ENCODE data around the gene DSCAML1.

DNA sequence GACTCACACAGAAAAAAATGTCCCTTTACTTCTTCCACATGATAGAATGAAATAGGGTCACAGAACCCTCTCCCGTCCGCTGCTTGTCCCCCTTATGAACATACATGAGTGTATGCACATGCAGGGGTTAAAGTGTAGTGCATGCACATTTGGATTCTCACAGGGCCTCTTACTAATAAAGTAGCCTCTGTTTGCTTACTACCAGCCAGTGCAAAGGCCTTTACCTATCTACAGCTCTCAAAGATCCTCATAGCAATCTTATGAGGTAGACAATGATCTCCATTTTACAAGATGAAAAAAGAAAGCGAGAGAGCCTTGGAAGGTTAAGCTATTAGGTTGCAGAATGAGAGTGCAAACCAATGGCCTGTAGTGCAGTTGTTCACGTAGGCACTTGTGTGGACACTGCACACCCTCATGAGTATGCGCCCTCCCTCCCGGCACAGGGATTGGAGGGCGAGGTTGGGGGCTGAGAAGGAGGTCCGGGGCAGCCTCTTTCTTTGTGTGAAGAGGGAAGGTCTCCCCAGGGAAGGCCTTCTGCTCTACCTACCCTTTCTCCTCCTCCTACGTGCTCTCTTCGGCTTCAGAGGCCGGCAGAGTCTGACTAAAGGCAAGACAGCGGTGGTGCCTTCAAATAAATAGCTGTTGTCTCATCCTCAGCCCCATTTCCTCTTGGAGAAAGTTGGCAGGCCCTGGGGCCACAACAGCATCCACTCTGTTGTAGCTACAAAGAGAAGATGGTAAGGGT is 378.1 kb downstream of the DSCAML1 start:
- TF ChIP-seq POLR2A (IDR thresholded peaks at IDR 0.05), result no peak
- TF ChIP-seq, protein P1, sequence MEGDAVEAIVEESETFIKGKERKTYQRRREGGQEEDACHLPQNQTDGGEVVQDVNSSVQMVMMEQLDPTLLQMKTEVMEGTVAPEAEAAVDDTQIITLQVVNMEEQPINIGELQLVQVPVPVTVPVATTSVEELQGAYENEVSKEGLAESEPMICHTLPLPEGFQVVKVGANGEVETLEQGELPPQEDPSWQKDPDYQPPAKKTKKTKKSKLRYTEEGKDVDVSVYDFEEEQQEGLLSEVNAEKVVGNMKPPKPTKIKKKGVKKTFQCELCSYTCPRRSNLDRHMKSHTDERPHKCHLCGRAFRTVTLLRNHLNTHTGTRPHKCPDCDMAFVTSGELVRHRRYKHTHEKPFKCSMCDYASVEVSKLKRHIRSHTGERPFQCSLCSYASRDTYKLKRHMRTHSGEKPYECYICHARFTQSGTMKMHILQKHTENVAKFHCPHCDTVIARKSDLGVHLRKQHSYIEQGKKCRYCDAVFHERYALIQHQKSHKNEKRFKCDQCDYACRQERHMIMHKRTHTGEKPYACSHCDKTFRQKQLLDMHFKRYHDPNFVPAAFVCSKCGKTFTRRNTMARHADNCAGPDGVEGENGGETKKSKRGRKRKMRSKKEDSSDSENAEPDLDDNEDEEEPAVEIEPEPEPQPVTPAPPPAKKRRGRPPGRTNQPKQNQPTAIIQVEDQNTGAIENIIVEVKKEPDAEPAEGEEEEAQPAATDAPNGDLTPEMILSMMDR (IDR thresholded peaks at IDR 0.05), result no peak
